GM21717 (cell line): ENCODE data around the gene HES7.

Experiments
- ATAC-seq: cut with Tn5 transposase; IDR thresholded peaks from one replicate; pipeline ENCODE4 v1.9.1; 2021; ENCODE audit warnings: mild to moderate bottlenecking, moderate library complexity; ENCODE audit not compliant: unreplicated experiment

The HES7 gene

GRCh38 chr17:8155231-8155995, 31.5 kb upstream of the HES7 start:
- no peak for ATAC-seq

DNA sequence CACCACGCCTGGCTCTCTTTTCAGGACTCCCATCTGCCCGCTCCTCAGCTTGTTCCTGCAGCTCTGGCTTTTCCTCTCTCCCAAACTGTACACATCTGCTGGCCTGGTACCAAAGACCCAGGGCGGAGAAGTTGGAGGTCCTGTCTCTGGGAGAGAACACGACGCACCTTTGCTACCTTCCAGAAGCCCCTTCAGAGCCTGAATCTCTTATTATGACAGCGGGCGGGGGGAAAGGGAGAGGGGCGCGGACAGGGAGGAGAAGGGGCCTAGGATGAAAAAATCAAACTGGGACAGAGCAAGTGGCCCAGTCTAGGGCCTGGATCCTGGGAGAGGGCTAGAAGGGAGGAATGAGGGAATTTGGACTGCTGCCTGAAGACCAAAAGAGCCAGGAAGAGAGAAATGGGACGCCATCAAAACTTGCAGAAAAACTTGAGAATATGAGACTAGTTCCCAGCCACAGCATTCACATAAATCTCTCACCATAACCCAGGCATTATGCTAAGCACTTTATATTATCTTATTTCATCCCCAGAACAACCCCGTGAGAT, 30.8 kb upstream of the HES7 start:
- no peak for ATAC-seq

GRCh38 chr17:8153957-8154607, 30.2 kb upstream of the HES7 start:
- no peak for ATAC-seq

DNA sequence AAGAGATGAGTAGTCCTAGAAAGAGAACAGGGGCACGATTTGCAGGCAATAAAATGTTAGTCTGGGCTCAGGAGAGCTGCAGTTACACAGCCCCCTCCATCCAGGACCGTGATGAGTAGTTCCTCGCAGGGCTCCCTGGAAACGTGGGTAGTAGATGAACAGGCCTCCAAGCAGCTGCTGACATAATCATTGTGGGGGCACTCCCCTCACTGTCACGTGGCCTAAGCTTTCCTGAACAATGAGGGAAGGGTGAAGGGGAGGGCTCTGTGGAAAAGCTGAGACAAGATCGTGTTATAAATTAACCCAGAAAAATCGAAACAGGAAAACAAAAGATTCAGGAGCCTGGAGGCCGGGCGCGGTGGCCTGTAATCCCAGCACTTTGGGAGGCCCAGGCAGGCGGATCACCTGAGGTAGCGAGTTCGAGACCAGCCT, 29.6 kb upstream of the HES7 start:
- ATAC-seq = no peak

DNA sequence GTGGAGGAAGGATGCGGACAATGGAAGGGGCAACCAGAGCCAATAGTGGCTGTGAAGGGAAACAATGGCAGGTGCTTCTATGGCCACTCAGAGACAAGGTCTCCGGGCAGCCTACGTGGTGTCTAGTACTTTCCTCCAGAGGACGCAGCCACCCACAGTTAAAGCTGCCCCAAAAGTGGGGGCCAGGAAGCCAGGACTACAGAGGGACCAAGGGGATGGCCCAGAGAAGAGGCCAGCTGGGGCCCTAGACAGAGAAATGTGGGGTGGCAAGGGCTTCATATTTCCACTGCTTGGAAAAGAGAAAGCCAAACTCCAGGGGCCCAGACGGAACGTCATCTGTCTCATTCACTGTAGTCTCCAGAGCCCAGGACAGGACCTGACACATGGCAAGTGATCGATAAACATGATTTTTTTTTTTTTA, 29.1 kb upstream of the HES7 start:
- ATAC-seq = no peak

- ATAC-seq = no peak
These were observed 28.3 kb upstream of the HES7 start, which contains the start of gene PER1 for GRCh38 chr17:8152112-8152775. Gene PER1 (minus strand): TSS chr17:8152404. CDS start chr17:8150706, 1,698 bp downstream.

DNA sequence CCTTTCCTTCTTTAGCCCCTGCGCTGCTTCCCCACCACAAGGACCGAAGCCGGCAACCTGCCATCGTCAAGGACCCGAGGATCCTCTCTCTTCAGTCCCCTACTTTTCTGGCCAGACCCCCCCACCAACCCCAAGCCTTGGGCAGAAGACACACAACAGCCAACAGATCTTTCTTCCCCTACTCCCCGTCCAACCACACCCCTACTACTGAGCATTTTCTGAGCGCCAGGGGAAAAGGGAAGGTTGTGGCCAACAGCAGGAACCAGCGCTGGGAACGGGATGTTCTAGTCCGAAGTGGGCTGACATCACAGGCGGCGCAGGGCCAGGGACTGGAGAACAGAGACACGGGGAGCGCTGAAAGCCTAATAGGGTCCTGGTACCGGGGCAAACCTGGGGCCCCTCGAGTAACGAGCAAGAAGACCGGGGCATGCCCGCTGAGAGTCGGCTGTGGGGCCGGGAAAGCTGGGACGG, 27.8 kb upstream of the HES7 start:
- no peak for ATAC-seq

- peak; percentile 39 for ATAC-seq
These were observed 27.3 kb upstream of the HES7 start for GRCh38 chr17:8151120-8151640.

GRCh38 chr17:8150194-8151119, 26.6 kb upstream of the HES7 start:
- no peak for ATAC-seq

DNA sequence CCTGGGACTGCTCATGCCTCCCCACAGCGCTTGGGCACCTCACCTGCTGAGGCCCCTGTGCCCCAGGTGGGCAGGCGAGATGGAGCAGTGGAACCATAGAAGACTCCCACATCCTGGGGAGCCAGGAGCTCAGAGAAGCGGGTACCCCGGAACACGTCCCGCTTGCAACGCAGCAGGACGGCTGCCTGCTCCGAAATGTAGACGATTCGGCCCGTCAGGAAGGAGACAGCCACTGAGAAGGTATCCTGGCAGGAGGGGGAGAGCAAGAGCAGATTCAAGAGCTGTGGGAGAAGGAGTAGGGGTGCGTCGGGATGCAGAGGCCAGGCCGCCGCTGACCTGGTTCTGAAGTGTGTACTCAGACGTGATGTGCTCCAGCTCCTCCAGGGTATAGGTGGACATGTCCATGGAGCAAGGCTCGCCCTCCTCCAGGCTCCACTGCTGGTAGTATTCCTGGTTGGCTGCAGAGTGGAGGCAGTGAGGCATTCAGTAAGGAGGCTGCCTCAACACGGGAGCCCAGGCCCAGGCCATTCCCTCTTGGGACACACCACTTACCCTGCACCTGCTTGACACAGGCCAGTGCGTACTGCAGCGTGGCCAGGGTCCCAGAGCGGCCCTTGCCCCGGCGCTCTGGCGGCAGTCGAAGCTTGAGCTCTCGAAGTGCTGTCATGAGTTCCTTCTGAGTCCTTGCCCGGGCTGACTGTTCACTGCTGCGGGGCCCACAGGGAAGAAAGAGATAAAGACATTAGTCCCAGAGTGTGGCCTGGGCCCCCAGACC, 25.7 kb upstream of the HES7 start:
- no peak for ATAC-seq

GRCh38 chr17:8148560-8148959, 24.7 kb upstream of the HES7 start:
- no peak for ATAC-seq

- no peak for ATAC-seq
These were observed 24.0 kb upstream of the HES7 start for GRCh38 chr17:8147805-8148404.

- no peak for ATAC-seq
These were observed 23.4 kb upstream of the HES7 start for GRCh38 chr17:8147141-8147804.

- ATAC-seq = no peak
These were observed 22.7 kb upstream of the HES7 start for GRCh38 chr17:8146381-8147140.

DNA sequence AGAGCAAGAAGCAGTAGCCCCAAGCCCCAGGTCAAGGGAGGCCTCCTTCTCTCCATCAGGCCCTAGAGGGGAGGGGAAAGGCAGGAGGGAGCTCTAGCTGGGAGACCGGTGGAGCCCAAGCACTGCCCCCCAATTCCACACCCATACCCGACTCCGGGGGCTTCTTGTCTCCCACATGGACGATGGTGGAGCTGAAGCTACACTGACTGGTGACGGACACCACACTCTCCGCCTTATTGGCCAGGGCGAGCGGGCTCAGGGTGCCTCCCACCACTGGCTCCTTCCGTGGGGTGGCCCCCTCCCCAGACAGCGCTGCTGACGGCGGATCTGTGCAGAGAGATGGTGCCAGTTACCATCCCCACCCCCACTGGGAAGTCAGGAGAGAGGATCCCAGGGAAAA, 21.9 kb upstream of the HES7 start:
- no peak for ATAC-seq

- ATAC-seq = no peak
These were observed 20.7 kb upstream of the HES7 start for GRCh38 chr17:8144401-8145231.
